IgD-negative memory B cell (primary cell): Measurements from ENCODE around the gene RACGAP1. TPM values are rescaled to one million over a fixed set of nuclear protein-coding genes. Genes with fewer than 3 reads are reported as not detected.
"Not testable (repeated sequence)": the region's sequence is repeated elsewhere in the genome, so short reads cannot be mapped to it uniquely, and the experiment has no call there.

ENCODE experiments used
- H3K27ac Mint-ChIP-seq, 3 donors: one replicate each; pipeline ENCODE4 v1.8.0; 2020 to 2022; ENCODE audit warnings: mild to moderate bottlenecking in 3 of 3, mixed read lengths in 3 of 3, moderate library complexity in 1 of 3
- H3K27me3 Mint-ChIP-seq: one replicate; pipeline ENCODE4 v1.8.0; 2021; ENCODE audit warnings: mixed read lengths
- H3K36me3 Mint-ChIP-seq: one replicate; pipeline ENCODE4 v1.8.0; 2020; ENCODE audit warnings: mild to moderate bottlenecking, mixed read lengths
- H3K4me1 Mint-ChIP-seq, 3 donors: one replicate each; pipeline ENCODE4 v1.8.0; 2020 to 2022; ENCODE audit warnings: mixed read lengths in 3 of 3, mild to moderate bottlenecking in 1 of 3
- H3K4me3 Mint-ChIP-seq, 4 donors: one replicate each; pipeline ENCODE4 v1.8.0; 2020 to 2022; ENCODE audit warnings: mild to moderate bottlenecking in 4 of 4, mixed read lengths in 4 of 4, moderate library complexity in 3 of 4
- H3K9me3 Mint-ChIP-seq, 3 donors: one replicate each; pipeline ENCODE4 v1.8.0; 2020 to 2021; ENCODE audit warnings: mixed read lengths in 3 of 3, mild to moderate bottlenecking in 1 of 3
- polyA plus RNA-seq: library from polyadenylated mRNA; unstranded; fragments of 300-500 nt; fragmentation: Illumina TruSeq; gene quantifications from one replicate; pipeline ENCODE4 v1.2.3, GENCODE V29; 2021

The RACGAP1 gene
- polyA plus RNA-seq, 1 donor from 2014 or later: 13.7 TPM

GRCh38 chr12:50004696-50005095 is 20.6 kb downstream of the RACGAP1 start:
- Mint-ChIP-seq H3K4me1 (peaks cover 8 to 13% (median 13%) of the 10 kb centered on the region in 3 donors), H3K27me3 (no peaks in the 10 kb centered on the region), H3K9me3 (no peaks in the 10 kb centered on the region), H3K36me3 (no peaks in the 10 kb centered on the region), H3K27ac (no peak overlapping the region), H3K4me3 (no peak overlapping the region)

- Mint-ChIP-seq H3K27me3 (no peaks in the 10 kb centered on the region), H3K27ac (peak overlapping the region in 1 of 3 donors; percentile 31), H3K36me3 (no peaks in the 10 kb centered on the region), H3K4me3 (no peak overlapping the region), H3K9me3 (no peaks in the 10 kb centered on the region), H3K4me1 (peaks cover 7 to 13% (median 13%) of the 10 kb centered on the region in 3 donors)
Measured at GRCh38 chr12:50003595-50003994, 21.7 kb downstream of the RACGAP1 start.

GRCh38 chr12:49998453-49998852 is 26.8 kb downstream of the RACGAP1 start:
- Mint-ChIP-seq H3K27ac (no peak overlapping the region), H3K9me3 (no peaks in the 10 kb centered on the region), H3K36me3 (peaks cover 9% of the 10 kb centered on the region), H3K4me1 (no peaks in the 10 kb centered on the region), H3K27me3 (no peaks in the 10 kb centered on the region), H3K4me3 (no peak overlapping the region)

GRCh38 chr12:49990273-49990672 is 35.0 kb downstream of the RACGAP1 start:
- no peaks in the 10 kb centered on the region for H3K27me3 Mint-ChIP-seq
- no peak overlapping the region for H3K27ac Mint-ChIP-seq
- no peak overlapping the region for H3K4me3 Mint-ChIP-seq
- peaks cover 21% of the 10 kb centered on the region for H3K36me3 Mint-ChIP-seq
- no peaks in the 10 kb centered on the region for H3K9me3 Mint-ChIP-seq
- H3K4me1 Mint-ChIP-seq: no peaks in the 10 kb centered on the region

GRCh38 chr12:49989400-49989799 is 35.9 kb downstream of the RACGAP1 start:
- H3K9me3 Mint-ChIP-seq, H3K27ac Mint-ChIP-seq, H3K27me3 Mint-ChIP-seq, H3K4me3 Mint-ChIP-seq, H3K4me1 Mint-ChIP-seq: not testable (repeated sequence)
- H3K36me3 Mint-ChIP-seq: peaks cover 19% of the 10 kb centered on the region

- Mint-ChIP-seq H3K9me3 (no peaks in the 10 kb centered on the region), H3K36me3 (peaks cover 15% of the 10 kb centered on the region), H3K27ac (no peak overlapping the region), H3K4me3 (no peak overlapping the region), H3K27me3 (no peaks in the 10 kb centered on the region), H3K4me1 (no peaks in the 10 kb centered on the region)
Measured at GRCh38 chr12:49987625-49988303, 37.5 kb downstream of the RACGAP1 start.

GRCh38 chr12:49986476-49986875 is 38.8 kb downstream of the RACGAP1 start:
- H3K4me3 Mint-ChIP-seq: not testable (repeated sequence)

GRCh38 chr12:49985981-49986380 is 39.3 kb downstream of the RACGAP1 start:
- Mint-ChIP-seq H3K4me1 (no peaks in the 10 kb centered on the region), H3K27ac (no peak overlapping the region), H3K27me3 (no peaks in the 10 kb centered on the region), H3K36me3 (peaks cover 15% of the 10 kb centered on the region), H3K4me3 (no peak overlapping the region), H3K9me3 (no peaks in the 10 kb centered on the region)

More at GRCh38 chr12:49986476-49986875, 38.8 kb downstream of the RACGAP1 start:
- H3K27me3 Mint-ChIP-seq, H3K27ac Mint-ChIP-seq, H3K4me1 Mint-ChIP-seq, H3K9me3 Mint-ChIP-seq: not testable (repeated sequence)
- peaks cover 15% of the 10 kb centered on the region for H3K36me3 Mint-ChIP-seq

- Mint-ChIP-seq H3K27ac (peak overlapping the region in 2 of 3 donors; percentile 60 to 80), H3K27me3 (no peaks in the 10 kb centered on the region)
Measured at GRCh38 chr12:49984476-49985359, 40.6 kb downstream of the RACGAP1 start.

GRCh38 chr12:49983892-49984291 is 41.4 kb downstream of the RACGAP1 start:
- no peaks in the 10 kb centered on the region for H3K9me3 Mint-ChIP-seq
- no peaks in the 10 kb centered on the region for H3K27me3 Mint-ChIP-seq
- no peaks in the 10 kb centered on the region for H3K4me1 Mint-ChIP-seq
- H3K4me3 Mint-ChIP-seq: no peak overlapping the region
- no peak overlapping the region for H3K27ac Mint-ChIP-seq
- peaks cover 8% of the 10 kb centered on the region for H3K36me3 Mint-ChIP-seq

More at GRCh38 chr12:49984476-49985359, 40.6 kb downstream of the RACGAP1 start:
- Mint-ChIP-seq H3K9me3 (no peaks in the 10 kb centered on the region), H3K4me1 (no peaks in the 10 kb centered on the region), H3K4me3 (no peak overlapping the region), H3K36me3 (peaks cover 9% of the 10 kb centered on the region)

- Mint-ChIP-seq H3K27me3 (no peaks in the 10 kb centered on the region), H3K4me3 (no peak overlapping the region), H3K36me3 (peaks cover 3% of the 10 kb centered on the region), H3K27ac (no peak overlapping the region), H3K9me3 (no peaks in the 10 kb centered on the region), H3K4me1 (no peaks in the 10 kb centered on the region)
Measured at GRCh38 chr12:49982246-49983087, 42.8 kb downstream of the RACGAP1 start.

GRCh38 chr12:49980501-49981349 is 44.6 kb downstream of the RACGAP1 start:
- H3K27ac Mint-ChIP-seq: no peak overlapping the region
- H3K27me3 Mint-ChIP-seq: no peaks in the 10 kb centered on the region
- no peaks in the 10 kb centered on the region for H3K4me1 Mint-ChIP-seq
- H3K36me3 Mint-ChIP-seq: no peaks in the 10 kb centered on the region
- H3K4me3 Mint-ChIP-seq: no peak overlapping the region
- no peaks in the 10 kb centered on the region for H3K9me3 Mint-ChIP-seq

GRCh38 chr12:49979791-49980190 is 45.5 kb downstream of the RACGAP1 start:
- no peaks in the 10 kb centered on the region for H3K9me3 Mint-ChIP-seq
- no peak overlapping the region for H3K4me3 Mint-ChIP-seq
- H3K4me1 Mint-ChIP-seq: no peaks in the 10 kb centered on the region
- H3K36me3 Mint-ChIP-seq: no peaks in the 10 kb centered on the region
- no peak overlapping the region for H3K27ac Mint-ChIP-seq
- H3K27me3 Mint-ChIP-seq: no peaks in the 10 kb centered on the region

- Mint-ChIP-seq H3K9me3 (no peaks in the 10 kb centered on the region), H3K27ac (no peak overlapping the region), H3K36me3 (no peaks in the 10 kb centered on the region), H3K27me3 (no peaks in the 10 kb centered on the region), H3K4me3 (no peak overlapping the region), H3K4me1 (no peaks in the 10 kb centered on the region)
Measured at GRCh38 chr12:49979016-49979586, 46.2 kb downstream of the RACGAP1 start.
